Measurements from ENCODE around the gene SSR4. TPM values are rescaled to one million over a fixed set of nuclear protein-coding genes. Genes with fewer than 3 reads are reported as not detected.

SSR4 gene
- total RNA-seq, 3 donors from 2014 or later (not counting 1 experiment from before 2014, with no cell fraction given): 160 to 280 (median 189) TPM

GRCh38 chrX:153776120-153776599 lies 18.3 kb upstream of the SSR4 start:
- TF ChIP-seq CTCF (IDR thresholded peaks at IDR 0.05): no peak
- no peak overlapping the region for H3K27ac ChIP-seq (ENCODE audit: low read length)
- Mint-ChIP-seq H3K27me3 (ENCODE audit: low read depth in 2 of 2) (peaks cover 9% of the 10 kb centered on the region in 2 donors), H3K27ac (no peak overlapping the region), H3K36me3 (no peaks in the 10 kb centered on the region), H3K9me3 (no peaks in the 10 kb centered on the region), H3K4me1 (peaks cover 0 to 9% of the 10 kb centered on the region in 2 donors), H3K4me3 (no peak overlapping the region)
- intact Hi-C loops (cut with micrococcal nuclease): no loop called here
- WGBS (ENCODE audit: insufficient coverage): 100% methylated on average over 6 of the region's 20 CpGs
- peaks cover 2% of the 10 kb centered on the region for H3K27me3 ChIP-seq (ENCODE audit: control insufficient read depth, insufficient read depth, low read length)
- no peaks in the 10 kb centered on the region for H3K9me3 ChIP-seq (ENCODE audit: control insufficient read depth, insufficient read depth, low read length)
- no peaks in the 10 kb centered on the region for H3K36me3 ChIP-seq (ENCODE audit: control insufficient read depth, insufficient read depth, low read length)
- ATAC-seq: no peak
- H3K4me3 ChIP-seq (ENCODE audit: low read length): no peak overlapping the region
- DNase-seq: no peak
- peaks cover 10% of the 10 kb centered on the region for H3K4me1 ChIP-seq (ENCODE audit: control insufficient read depth, insufficient read depth, low read length)

- H3K27me3 Mint-ChIP-seq (ENCODE audit: low read depth in 2 of 2): peaks cover 9% of the 10 kb centered on the region in 2 donors
- intact Hi-C loops (cut with micrococcal nuclease): no loop called here
These were observed 17.8 kb upstream of the SSR4 start for GRCh38 chrX:153776611-153777045.

GRCh38 chrX:153777261-153778090 lies 17.0 kb upstream of the SSR4 start:
- H3K27me3 Mint-ChIP-seq (ENCODE audit: low read depth in 2 of 2): peaks cover 9% of the 10 kb centered on the region in 2 donors

More at GRCh38 chrX:153776611-153777045, 17.8 kb upstream of the SSR4 start:
- no peaks in the 10 kb centered on the region for H3K9me3 Mint-ChIP-seq
- DNase-seq: no peak
- no peaks in the 10 kb centered on the region for H3K36me3 Mint-ChIP-seq
- no peak for ATAC-seq
- H3K4me3 ChIP-seq (ENCODE audit: low read length): no peak overlapping the region
- H3K27ac ChIP-seq (ENCODE audit: low read length): no peak overlapping the region
- no peaks in the 10 kb centered on the region for H3K9me3 ChIP-seq (ENCODE audit: control insufficient read depth, insufficient read depth, low read length)
- peaks cover 0 to 9% of the 10 kb centered on the region in 2 donors for H3K4me1 Mint-ChIP-seq
- no peak overlapping the region for H3K4me3 Mint-ChIP-seq
- peaks cover 12% of the 10 kb centered on the region for H3K4me1 ChIP-seq (ENCODE audit: control insufficient read depth, insufficient read depth, low read length)
- WGBS (ENCODE audit: insufficient coverage): 73% methylated on average over 7 of the region's 22 CpGs
- no peaks in the 10 kb centered on the region for H3K36me3 ChIP-seq (ENCODE audit: control insufficient read depth, insufficient read depth, low read length)
- no peak for TF ChIP-seq CTCF (IDR thresholded peaks at IDR 0.05)
- H3K27ac Mint-ChIP-seq: no peak overlapping the region
- H3K27me3 ChIP-seq (ENCODE audit: control insufficient read depth, insufficient read depth, low read length): peaks cover 2% of the 10 kb centered on the region

More at GRCh38 chrX:153777261-153778090, 17.0 kb upstream of the SSR4 start:
- Mint-ChIP-seq H3K4me1 (peaks cover 0 to 9% of the 10 kb centered on the region in 2 donors), H3K4me3 (no peak overlapping the region), H3K9me3 (no peaks in the 10 kb centered on the region), H3K36me3 (no peaks in the 10 kb centered on the region), H3K27ac (no peak overlapping the region)
- intact Hi-C loops (cut with micrococcal nuclease): no loop called here
- no peak overlapping the region for H3K27ac ChIP-seq (ENCODE audit: low read length)
- ATAC-seq: no peak
- no peak for DNase-seq
- TF ChIP-seq CTCF (IDR thresholded peaks at IDR 0.05): no peak
- WGBS (ENCODE audit: insufficient coverage): 92% methylated on average over 34 of the region's 34 CpGs
- H3K4me3 ChIP-seq (ENCODE audit: low read length): no peak overlapping the region
- no peaks in the 10 kb centered on the region for H3K9me3 ChIP-seq (ENCODE audit: control insufficient read depth, insufficient read depth, low read length)
- H3K4me1 ChIP-seq (ENCODE audit: control insufficient read depth, insufficient read depth, low read length): peaks cover 12% of the 10 kb centered on the region
- H3K27me3 ChIP-seq (ENCODE audit: control insufficient read depth, insufficient read depth, low read length): peaks cover 2% of the 10 kb centered on the region
- H3K36me3 ChIP-seq (ENCODE audit: control insufficient read depth, insufficient read depth, low read length): no peaks in the 10 kb centered on the region
